CMK (cell line): ENCODE results near the gene GOLGA5.

Experiments
- DNase-seq: peaks from one replicate; pipeline ENCODE4 v3.0.0-alpha.2; 2010; ENCODE audit warnings: low read depth

GOLGA5 gene

GRCh38 chr14:92880351-92880750 lies 86.2 kb downstream of the GOLGA5 start:
- DNase-seq = no peak

- no peak for DNase-seq
These were observed 86.7 kb downstream of the GOLGA5 start for GRCh38 chr14:92880851-92881250.

- no peak for DNase-seq
These were observed 89.0 kb downstream of the GOLGA5 start for GRCh38 chr14:92883066-92883465.

GRCh38 chr14:92884410-92884809 lies 90.3 kb downstream of the GOLGA5 start:
- DNase-seq = no peak

GRCh38 chr14:92885279-92886061 lies 91.4 kb downstream of the GOLGA5 start:
- no peak for DNase-seq

DNA sequence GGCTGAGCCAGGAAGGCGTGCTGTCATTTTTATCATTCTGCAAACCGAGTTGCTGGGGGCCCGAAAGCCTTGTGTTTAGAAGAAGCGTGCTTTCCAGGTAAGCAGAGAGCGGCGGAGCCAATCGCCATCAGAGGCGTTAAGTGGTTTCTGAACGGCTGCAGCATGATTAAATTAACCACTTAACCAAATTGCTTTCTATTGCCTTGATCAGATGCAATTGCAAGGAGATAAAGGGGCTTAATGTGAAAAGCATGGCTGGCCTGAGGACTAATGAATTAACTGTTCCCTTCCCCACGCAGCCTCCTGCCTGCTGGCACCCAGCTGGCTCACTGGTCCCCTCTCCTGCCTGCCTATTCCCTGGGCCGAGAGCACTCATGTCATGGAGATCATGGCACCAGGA lies 92.2 kb downstream of the GOLGA5 start:
- no peak for DNase-seq

DNA sequence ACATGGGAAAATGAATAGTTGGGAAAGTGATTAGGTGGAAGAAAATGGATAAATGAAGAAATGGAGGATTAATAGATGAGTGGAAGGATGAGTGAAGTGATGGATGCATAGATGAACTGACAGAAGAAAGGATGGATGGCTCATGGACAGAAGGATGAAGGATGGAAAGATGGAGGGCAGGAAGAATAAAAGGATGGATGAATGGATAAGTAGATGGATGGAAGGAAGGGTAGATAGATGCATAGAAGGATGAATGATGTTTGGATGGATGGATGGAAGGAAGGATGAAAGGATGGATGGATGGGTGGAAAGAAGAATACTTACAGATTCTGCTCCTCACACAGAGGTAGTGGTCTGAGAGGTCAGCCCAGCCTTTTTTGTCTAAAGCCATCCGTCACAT lies 93.1 kb downstream of the GOLGA5 start:
- DNase-seq = no peak

DNA sequence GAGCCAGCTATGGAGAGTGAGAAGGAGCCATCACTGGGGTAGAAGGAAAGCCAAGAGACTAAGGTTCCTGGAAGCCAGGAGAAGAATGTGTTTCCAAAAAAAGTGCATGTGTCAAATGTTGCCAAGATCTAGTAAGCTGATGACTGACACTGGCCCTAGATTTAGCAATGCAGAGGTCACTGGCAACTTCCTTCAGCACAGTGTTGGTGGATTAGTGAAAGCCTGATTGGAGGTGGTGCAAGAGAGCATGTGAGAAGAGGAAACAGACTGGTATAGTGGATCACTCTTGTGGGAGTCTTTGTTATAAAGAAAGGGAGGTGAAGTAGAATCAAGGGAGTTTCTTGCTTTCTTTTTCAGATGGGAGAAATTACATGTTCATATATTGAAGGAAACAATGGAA lies 94.8 kb downstream of the GOLGA5 start:
- DNase-seq = no peak
